ENCODE measurements around the gene CST7.
"Not testable (repeated sequence)": the region's sequence is repeated elsewhere in the genome, so short reads cannot be mapped to it uniquely, and the experiment has no call there.

CST7 gene

DNA sequence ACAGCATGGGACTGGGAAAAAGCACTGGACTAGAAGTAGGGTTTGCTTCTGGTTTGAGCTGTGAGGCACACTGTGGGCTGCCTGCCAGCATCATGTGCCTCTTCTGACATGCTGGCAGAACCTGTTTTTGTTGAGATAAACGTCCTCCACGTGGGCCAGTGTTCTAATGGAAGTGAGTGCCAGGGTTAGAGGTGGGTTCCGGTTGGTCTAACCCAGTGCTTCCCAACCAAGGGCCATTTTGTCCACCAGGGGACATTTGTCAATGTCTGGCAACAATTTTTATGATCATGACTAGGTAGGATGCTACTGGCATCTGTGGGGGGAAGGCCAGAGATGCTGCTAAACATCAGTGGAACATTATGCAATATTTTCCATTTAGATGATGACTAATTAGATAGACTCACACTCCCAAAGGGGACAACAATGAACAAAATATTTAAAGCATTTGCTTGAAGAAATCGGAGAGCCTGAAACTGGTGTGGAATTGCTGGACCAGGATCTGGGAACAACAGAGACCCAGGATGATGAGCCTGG, 51.3 kb downstream of the CST7 start:
- DNase-seq (ENCODE audit: low read depth in 1 of 2, low spot score in 1 of 2), result no peak

DNA sequence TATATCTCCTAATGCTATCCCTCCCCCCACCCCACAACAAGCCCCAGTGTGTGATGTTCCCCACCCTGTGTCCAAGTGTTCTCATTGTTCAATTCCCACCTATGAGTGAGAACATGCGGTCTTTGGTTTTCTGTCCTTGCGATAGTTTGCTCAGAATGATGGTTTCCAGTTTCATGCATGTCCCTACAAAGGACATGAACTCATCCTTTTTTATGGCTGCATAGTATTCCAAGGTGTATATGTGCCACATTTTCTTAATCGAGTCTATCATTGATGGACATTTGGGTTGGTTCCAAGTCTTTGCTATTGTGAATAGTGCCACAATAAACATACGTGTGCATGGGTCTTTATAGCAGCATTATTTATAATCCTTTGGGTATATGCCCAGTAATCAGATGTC, 52.3 kb downstream of the CST7 start:
- not testable (repeated sequence) for DNase-seq (ENCODE audit: low read depth in 1 of 2, low spot score in 1 of 2)

GRCh38 chr20:25003002-25003401, 53.9 kb downstream of the CST7 start:
- no peak for DNase-seq (ENCODE audit: low read depth in 1 of 2, low spot score in 1 of 2)

DNA sequence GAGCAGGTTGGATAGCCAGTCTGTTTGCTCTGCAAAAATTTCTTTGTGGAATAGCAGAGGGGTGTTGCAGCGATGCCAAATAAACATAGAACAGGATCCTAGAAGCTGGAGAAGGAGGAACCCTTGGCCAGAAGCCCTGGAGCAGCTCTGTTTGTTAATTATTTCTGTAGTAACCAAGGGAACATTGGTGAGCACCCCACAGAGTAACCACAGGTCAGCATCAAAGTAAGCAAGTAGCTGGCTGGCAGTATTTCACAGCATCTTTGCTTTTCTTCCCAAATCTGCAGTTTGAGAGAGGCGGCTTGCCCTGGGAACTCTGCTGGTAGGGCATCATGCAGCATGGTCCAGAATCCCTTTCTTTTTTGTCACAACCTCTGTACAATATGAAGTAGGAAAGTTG, 56.2 kb downstream of the CST7 start:
- no peak for DNase-seq (ENCODE audit: low read depth in 1 of 2, low spot score in 1 of 2)

GRCh38 chr20:25005661-25006060, 56.6 kb downstream of the CST7 start:
- no peak for DNase-seq (ENCODE audit: low read depth in 1 of 2, low spot score in 1 of 2)

DNA sequence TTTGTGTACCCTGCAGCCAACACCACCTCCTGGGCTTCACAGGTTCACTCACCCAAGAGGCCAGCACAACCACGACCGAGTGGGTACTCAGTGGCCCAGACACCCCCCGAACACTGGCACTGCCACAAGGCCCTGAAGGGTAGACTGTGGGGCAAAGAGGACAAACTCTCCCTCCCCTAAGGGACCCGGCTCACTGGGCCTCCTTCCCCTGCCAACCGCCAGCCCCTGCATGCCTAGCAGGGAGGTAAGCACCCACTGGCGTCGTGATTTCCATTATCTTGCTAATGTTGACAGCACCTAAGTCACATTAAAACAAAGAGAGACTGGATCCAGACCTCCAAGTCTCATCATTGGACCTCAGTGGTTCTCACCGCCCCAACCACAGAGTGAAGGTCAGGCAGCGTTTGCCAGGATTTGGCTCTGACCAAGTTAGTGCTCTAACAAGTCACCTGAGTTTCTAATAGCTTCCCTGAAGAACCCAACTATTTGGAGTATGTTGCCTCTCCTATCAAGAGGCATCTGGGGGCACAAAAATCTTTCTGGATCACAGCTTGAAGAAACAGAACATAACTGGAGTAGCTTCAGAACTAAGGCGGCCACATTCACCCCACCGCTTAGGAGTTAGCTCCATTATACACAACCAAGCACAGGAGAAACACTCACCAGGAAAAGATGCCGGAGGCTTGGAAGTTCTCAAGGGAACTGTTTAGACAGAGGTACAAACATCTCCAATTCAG, 57.5 kb downstream of the CST7 start:
- no peak for DNase-seq (ENCODE audit: low read depth in 1 of 2, low spot score in 1 of 2)

DNA sequence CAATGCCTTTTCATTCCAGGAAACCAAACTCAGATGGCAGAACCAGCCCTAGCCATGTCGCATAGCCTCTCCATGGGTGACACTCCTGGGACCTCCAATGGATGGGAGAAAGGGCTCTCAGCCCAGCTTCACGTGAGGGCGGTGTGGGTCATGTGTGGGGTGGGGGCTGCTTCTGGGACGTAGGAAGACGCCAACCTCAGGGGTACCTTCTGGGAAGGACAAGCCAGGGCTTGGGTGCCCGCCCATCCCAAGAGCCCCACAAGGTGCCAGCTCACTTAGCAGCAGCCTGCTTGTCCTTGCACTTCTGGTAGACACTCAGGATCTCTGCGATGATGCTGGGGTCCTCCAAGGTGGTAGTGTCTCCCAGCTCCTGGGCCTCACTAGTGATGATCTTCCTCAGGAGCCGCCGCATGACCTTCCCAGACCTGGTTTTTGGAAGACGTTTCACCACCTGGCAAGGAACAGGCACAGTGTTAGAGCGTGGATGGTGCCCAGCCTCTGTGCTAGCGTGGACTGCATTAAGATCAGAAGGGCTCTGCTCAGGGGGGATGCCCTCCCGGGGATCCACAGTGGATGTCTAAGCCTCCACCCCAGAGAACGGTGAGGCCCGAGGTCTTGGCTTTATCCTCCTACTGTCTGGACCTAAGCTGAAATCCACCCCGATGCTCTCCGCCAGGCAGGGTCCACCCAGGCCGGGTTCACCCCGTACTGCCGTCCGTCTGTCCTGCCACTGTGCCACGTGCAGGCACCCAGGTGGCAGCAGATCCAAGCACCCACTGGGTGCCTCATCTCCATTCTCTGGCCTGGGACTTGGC, 58.6 kb downstream of the CST7 start:
- no peak for DNase-seq (ENCODE audit: low read depth in 1 of 2, low spot score in 1 of 2)

GRCh38 chr20:25008388-25009217, 59.5 kb downstream of the CST7 start:
- no peak for DNase-seq (ENCODE audit: low read depth in 1 of 2, low spot score in 1 of 2)
